GM10266 (cell line): ENCODE data around the gene KIF23.

Source experiments
- DNase-seq: peaks from one replicate; pipeline ENCODE4 v3.0.0; 2012; ENCODE audit errors: extremely low spot score
- CTCF ChIP-seq: IDR thresholded peaks from 2 replicates; pipeline ENCODE4 v1.5.1; 2012; ENCODE audit warnings: mild to moderate bottlenecking, low read depth; ENCODE audit not compliant: control insufficient read depth, insufficient read depth; ENCODE audit errors: missing control alignments

KIF23 gene

GRCh38 chr15:69407719-69408400 is 6.3 kb upstream of the KIF23 start:
- TF ChIP-seq CTCF, result no peak
- no peak for DNase-seq

- DNase-seq, result no peak
- no peak for TF ChIP-seq CTCF
Measured at GRCh38 chr15:69408841-69409240, 5.3 kb upstream of the KIF23 start.

- no peak for TF ChIP-seq CTCF
- DNase-seq, result no peak
Measured at GRCh38 chr15:69410248-69410874, 3.8 kb upstream of the KIF23 start.

DNA sequence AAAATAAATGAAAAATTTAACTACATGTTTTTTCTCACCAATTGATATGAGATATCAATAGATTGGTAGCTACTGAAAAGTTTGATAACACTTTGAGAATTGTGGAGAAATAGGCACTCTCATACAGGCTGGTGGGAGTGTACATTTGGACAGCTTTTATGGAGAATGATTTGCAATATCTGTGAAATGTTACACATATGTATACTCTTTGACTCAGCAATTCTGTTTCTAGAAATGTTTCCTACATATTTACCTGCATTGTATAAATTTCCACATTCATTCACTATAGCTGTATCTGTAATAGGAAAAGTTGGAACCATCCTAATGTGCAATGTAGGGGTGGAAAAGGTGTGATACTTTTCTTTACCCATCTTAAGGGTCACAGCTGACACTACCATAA is 1.9 kb upstream of the KIF23 start:
- no peak for TF ChIP-seq CTCF
- DNase-seq, result no peak

- TF ChIP-seq CTCF, result no peak
- DNase-seq, result no peak
Measured at GRCh38 chr15:69412701-69413100, 1.4 kb upstream of the KIF23 start.

- TF ChIP-seq CTCF, result no peak
- peak; percentile 46 for DNase-seq
Measured at GRCh38 chr15:69414701-69415167, 585 bp downstream of the KIF23 start.

- no peak for DNase-seq
- no peak for TF ChIP-seq CTCF
Measured at GRCh38 chr15:69415381-69415780, 1.2 kb downstream of the KIF23 start.
